Measurements from ENCODE around the gene ARSB.
"Not testable (repeated sequence)": the region's sequence is repeated elsewhere in the genome, so short reads cannot be mapped to it uniquely, and the experiment has no call there.

ARSB gene

GRCh38 chr5:78771260-78772205, 213.6 kb downstream of the ARSB start:
- no peak for DNase-seq

- no peak for DNase-seq
Measured at GRCh38 chr5:78768781-78769380, 216.2 kb downstream of the ARSB start.

- DNase-seq = no peak
Measured at GRCh38 chr5:78766412-78766762, 218.7 kb downstream of the ARSB start.

- DNase-seq = no peak
Measured at GRCh38 chr5:78765756-78766411, 219.2 kb downstream of the ARSB start.

GRCh38 chr5:78765116-78765515, 220.0 kb downstream of the ARSB start:
- DNase-seq = no peak

- DNase-seq = no peak
Measured at GRCh38 chr5:78763659-78764189, 221.4 kb downstream of the ARSB start.

- not testable (repeated sequence) for DNase-seq
Measured at GRCh38 chr5:78762743-78763142, 222.4 kb downstream of the ARSB start.

- DNase-seq = no peak
Measured at GRCh38 chr5:78761840-78762239, 223.3 kb downstream of the ARSB start.

DNA sequence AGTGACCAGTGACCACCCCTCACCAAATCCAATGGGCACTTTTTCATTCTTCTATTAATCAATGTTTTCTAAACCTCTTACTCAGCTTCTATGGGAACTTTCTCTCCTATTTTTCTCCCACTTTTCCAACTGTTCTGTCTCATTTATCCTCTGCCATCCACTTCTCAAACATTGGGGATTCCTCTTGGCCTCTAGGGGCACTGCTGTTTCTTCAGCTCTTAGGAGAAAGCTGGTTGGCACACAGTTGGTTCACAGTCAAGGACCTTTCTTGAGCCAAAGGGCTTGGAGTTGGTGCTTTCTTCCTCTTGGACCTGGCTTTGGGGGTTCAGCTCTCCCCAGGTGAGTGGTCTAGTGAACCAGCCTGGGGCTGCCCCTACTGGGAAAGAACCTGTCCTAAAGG, 224.3 kb downstream of the ARSB start:
- no peak for DNase-seq

- no peak for DNase-seq
Measured at GRCh38 chr5:78760366-78760765, 224.7 kb downstream of the ARSB start.

- DNase-seq = no peak
Measured at GRCh38 chr5:78758169-78758839, 226.8 kb downstream of the ARSB start.

DNA sequence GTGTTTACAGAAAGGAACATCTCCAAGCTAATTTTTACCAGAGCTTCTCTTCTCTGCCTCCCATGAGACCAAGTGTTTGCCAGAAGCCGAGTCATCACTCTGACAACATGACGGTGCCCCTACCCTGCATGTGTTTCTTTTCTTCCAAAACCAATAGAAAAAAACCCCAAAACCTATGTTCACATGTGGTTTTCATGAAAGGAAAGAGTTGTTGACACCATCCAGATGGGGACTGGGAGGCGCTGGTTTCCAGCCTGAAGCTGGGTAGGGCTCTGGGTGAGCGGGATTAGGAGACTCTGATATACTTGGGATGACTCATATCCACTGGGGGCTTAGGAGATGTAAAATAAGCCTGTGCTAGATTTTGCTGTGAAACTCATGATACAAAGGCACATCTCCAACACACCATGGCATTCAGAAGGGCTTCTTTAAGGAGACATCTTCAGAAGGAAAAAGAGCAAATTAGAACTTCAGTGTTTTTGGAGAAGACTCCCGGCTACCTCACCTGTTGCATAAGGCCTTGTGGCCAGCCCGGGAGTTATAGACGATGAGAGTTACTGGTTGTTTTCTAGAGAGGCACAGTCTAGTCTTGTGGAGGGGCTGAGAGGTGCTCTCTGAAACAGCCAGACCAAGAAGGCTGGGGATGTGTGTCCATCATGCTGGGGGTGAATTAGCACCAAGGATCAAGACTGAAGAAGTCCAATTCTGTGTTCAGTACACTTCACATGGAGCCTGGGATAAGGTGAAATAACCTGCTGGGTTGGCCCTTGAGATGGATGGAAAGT, 227.6 kb downstream of the ARSB start:
- DNase-seq = no peak

- DNase-seq = no peak
Measured at GRCh38 chr5:78756858-78757257, 228.3 kb downstream of the ARSB start.

GRCh38 chr5:78755822-78756429, 229.2 kb downstream of the ARSB start:
- no peak for DNase-seq

- no peak for DNase-seq
Measured at GRCh38 chr5:78754655-78755054, 230.5 kb downstream of the ARSB start.

GRCh38 chr5:78753093-78753531, 232.0 kb downstream of the ARSB start:
- DNase-seq = no peak

- no peak for DNase-seq
Measured at GRCh38 chr5:78751872-78752271, 233.2 kb downstream of the ARSB start.

DNA sequence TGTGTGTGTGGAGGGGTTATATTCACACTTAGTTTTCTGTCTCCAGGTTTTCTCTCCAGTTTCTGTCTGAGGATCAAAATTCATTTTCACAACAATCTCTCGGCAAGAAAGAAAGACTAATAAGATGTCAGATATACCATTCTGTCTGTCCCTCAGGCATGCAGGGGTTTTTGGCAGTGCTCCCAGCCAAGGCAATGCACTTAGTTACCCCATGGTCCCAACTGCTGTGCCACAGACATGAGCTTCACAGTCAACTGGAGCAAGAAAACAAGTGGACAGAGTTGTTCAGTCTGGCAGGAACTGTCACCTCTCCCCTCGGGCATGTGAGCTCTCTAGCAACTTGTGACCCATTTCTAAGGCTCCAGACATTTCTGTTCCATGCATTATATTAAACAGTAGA, 234.8 kb downstream of the ARSB start:
- no peak for DNase-seq

DNA sequence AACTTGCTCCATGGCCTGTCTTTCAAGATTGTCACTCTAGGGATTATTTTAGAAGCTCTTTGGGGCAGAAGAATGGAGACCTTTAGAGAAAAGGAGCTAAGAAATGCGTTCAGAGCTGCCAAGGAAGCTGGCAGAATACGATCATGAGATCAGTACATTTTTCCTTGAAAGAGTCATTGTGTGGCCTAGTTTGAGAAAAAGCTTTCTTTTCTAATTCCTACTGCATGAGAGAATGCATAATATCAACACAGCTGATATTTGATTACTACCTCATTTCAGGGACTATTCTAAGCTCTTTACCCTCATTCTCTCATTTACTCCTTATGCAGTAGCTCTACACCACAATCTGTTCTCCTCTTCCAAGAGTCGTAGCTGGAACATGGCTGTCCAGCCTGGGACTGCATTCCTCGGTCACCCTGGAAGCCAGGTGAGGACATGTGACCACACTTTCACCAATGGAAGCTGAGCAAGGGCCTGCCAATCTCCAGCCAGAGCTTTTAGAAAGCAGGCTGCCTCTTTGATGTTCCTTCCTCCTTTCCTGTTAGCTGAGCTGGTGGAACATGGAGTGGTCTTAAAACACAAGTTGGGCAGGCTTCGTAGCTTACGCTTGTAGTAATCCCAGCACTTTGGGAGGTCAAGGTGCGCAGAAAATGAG, 237.3 kb downstream of the ARSB start:
- no peak for DNase-seq

DNA sequence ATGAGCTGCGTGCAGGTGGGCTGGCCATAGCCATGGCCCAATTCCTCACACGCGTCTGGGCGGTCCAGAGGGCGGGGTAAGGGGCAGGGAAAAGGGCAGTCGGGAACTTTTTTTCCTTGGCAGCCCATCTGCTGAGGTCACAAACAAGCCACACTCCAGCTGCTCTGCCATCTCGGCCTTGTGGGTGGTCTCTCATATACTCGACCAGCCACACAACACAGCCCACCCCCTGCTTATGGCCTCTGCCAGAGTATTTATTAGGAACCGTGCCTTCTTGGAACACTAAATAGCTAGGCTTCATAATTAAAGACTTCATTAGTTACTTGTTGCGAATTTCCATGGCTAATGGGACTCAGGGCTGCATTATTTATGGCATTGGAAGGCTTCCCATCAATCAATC, 238.1 kb downstream of the ARSB start:
- DNase-seq = no peak
